SK-N-MC (cell line): ENCODE measurements around the gene C1orf116.

Experiments
- EZH2 ChIP-seq: fragments of 200-600 bp; sonication (generic); IDR thresholded peaks from one replicate; pipeline ENCODE4 v1.6.1; 2017; ENCODE audit warnings: antibody characterized with exemption
- FOXP2 ChIP-seq: optimal IDR thresholded peaks from 2 replicates; pipeline ENCODE3; 2011; ENCODE audit warnings: mild to moderate bottlenecking, moderate library complexity; ENCODE audit not compliant: insufficient read depth; ENCODE audit errors: extremely low read length, control extremely low read depth
- POLR2AphosphoS5 ChIP-seq: IDR thresholded peaks from 2 replicates; pipeline ENCODE4 v1.6.1; 2012; ENCODE audit warnings: mild to moderate bottlenecking, low read depth, low read length, borderline replicate concordance

DNA sequence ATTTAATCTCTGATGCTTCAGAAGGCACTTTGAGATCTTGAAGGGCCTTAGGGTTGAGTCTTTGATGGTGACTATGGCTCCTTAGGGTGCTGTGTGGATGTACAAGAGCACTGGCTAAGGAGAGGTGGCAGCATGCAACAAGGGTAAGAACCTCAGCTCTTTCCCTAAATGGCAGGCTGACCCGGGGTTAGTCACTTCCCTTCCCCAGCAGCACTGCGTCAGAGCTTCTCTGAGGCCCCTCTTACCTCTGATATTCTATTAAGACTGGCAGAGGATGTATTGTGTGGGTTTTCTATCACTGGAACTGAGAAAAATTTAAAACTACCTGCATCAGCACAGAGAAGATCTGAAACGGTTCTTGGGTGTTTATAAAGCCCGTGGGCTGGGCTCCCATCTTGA lies 11.8 kb downstream of the C1orf116 start:
- TF ChIP-seq POLR2AphosphoS5 = no peak
- TF ChIP-seq EZH2 = no peak
- no peak for TF ChIP-seq FOXP2
